Thoracic aorta (tissue), 2 donors: ENCODE data around the gene CDK4. TPM values are rescaled to one million over a fixed set of nuclear protein-coding genes. Genes with fewer than 3 reads are reported as not detected.
A peak's percentile ranks its signal among the peaks of the same experiment; 100 is the strongest.

Source experiments
- ATAC-seq: fragments of 150-250 bp; one replicate; pipeline ENCODE4 v1.8.0; 2017; ENCODE audit warnings: low read depth; ENCODE audit not compliant: insufficient number of reproducible peaks, low FRiP score
- DNase-seq: peaks from one replicate; pipeline ENCODE4 v3.0.0-alpha.2; 2020; ENCODE audit warnings: low spot score
- H3K27ac ChIP-seq, 2 donors: fragments of 200-600 bp; sonication (generic); 1 replicate in 1 of 2; 2 replicates in 1 of 2; pipeline ENCODE4 v1.5.1; 2016; ENCODE audit warnings: mild to moderate bottlenecking in 2 of 2, moderate library complexity in 2 of 2
- H3K27me3 ChIP-seq: fragments of 200-600 bp; sonication (generic); replicated peaks from 2 replicates; pipeline ENCODE4 v1.6.0; 2016; ENCODE audit warnings: mild to moderate bottlenecking; ENCODE audit not compliant: insufficient read depth
- H3K36me3 ChIP-seq: fragments of 200-600 bp; sonication (generic); one replicate; pipeline ENCODE4 v1.5.1; 2016
- H3K4me1 ChIP-seq, 2 donors: fragments of 200-600 bp; sonication (generic); 1 replicate in 1 of 2; 2 replicates in 1 of 2; pipeline versions ENCODE4 v1.5.1 to v1.6.0; 2016; ENCODE audit warnings: low read depth in 2 of 2, mild to moderate bottlenecking in 1 of 2; ENCODE audit not compliant: control insufficient read depth in 1 of 2
- H3K4me3 ChIP-seq: fragments of 200-600 bp; sonication (generic); 2 replicates; pipeline ENCODE4 v1.5.1; 2016; ENCODE audit warnings: mild to moderate bottlenecking
- H3K9me3 ChIP-seq: fragments of 200-600 bp; sonication (generic); 2 replicates; pipeline ENCODE4 v1.5.1; 2016
- CTCF ChIP-seq: fragments of 200-600 bp; sonication (generic); IDR thresholded peaks from one replicate; pipeline ENCODE4 v1.5.1; 2019; ENCODE audit warnings: antibody characterized with exemption
- total RNA-seq, 2 donors: library from RNA; depleted of rRNA; stranded (reverse); fragments of >200 nt; gene quantifications; one replicate each; pipeline versions ENCODE4 v1.1.0 to v1.2.3, GENCODE V29; 2016

Gene CDK4
- total RNA-seq, 2 donors from 2014 or later, result 52.3 to 72.8 TPM

DNA sequence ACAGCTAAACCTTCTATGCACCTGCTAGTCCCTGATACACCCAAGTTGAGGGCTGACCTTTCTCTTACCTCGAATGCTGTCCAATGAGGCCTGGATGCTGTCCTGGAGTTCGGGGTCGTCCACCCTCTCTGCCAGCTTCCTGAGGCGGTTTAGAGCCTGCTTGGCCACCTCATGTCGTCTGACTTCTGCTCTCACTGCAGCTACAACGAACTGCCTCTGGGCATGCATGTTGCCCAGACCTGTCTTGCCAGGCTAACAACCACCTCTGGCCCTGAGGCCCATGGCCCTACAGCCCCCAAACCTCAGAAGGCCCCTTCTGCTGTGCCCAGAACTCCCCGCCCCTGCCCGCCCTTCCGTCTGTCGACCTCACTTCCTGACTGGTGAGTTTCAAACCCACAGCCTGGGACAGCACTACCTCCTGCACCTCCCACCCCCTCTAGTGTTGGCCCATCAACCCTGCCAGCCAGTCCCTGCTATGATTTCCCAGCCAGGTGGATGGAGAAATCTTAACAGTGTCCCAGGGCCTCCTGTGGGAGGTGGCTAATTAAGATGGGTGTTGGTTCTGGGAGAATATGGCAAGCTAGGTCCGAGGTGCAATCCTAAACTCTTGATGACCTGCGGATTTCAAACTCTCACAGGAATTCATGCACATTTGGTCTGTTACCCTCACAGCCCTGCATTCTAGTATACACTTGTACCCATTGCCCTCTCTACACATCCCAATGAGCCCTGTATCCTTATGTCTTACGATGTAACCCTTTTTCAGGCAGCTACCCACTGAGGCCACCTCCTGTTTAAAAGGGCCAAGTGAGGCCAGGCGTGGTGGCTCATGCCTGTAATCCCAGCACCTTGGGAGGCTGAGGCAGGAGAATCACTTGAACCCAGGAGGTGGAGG lies 10.0 kb downstream of the CDK4 start:
- Histone ChIP-seq H3K27ac (no peak overlapping the region), H3K9me3 (no peaks in the 10 kb centered on the region), H3K4me1 (peaks cover 21 to 23% of the 10 kb centered on the region in 2 donors), H3K36me3 (peaks cover 3% of the 10 kb centered on the region), H3K4me3 (peak overlapping the region; percentile 55), H3K27me3 (peaks cover 8% of the 10 kb centered on the region)
- no peak for TF ChIP-seq CTCF
- DNase-seq, result no peak
- ATAC-seq, result no peak

- peaks cover 25 to 30% of the 10 kb centered on the region in 2 donors for H3K4me1 ChIP-seq
- H3K36me3 ChIP-seq, result no peaks in the 10 kb centered on the region
- H3K9me3 ChIP-seq, result no peaks in the 10 kb centered on the region
- no peak for TF ChIP-seq CTCF
- H3K4me3 ChIP-seq, result peak overlapping the region; percentile 55
- DNase-seq (no peak), ATAC-seq (no peak)
- H3K27me3 ChIP-seq, result peaks cover 14% of the 10 kb centered on the region
- no peak overlapping the region for H3K27ac ChIP-seq
Measured at GRCh38 chr12:57741413-57741789, 10.7 kb downstream of the CDK4 start.

GRCh38 chr12:57740656-57741412 lies 11.3 kb downstream of the CDK4 start:
- H3K4me3 ChIP-seq, result no peak overlapping the region
- TF ChIP-seq CTCF, result no peak
- peaks cover 31 to 34% of the 10 kb centered on the region in 2 donors for H3K4me1 ChIP-seq
- DNase-seq (no peak), ATAC-seq (no peak)
- H3K27ac ChIP-seq, result no peak overlapping the region
- peaks cover 19% of the 10 kb centered on the region for H3K27me3 ChIP-seq
- no peaks in the 10 kb centered on the region for H3K36me3 ChIP-seq
- no peaks in the 10 kb centered on the region for H3K9me3 ChIP-seq

DNA sequence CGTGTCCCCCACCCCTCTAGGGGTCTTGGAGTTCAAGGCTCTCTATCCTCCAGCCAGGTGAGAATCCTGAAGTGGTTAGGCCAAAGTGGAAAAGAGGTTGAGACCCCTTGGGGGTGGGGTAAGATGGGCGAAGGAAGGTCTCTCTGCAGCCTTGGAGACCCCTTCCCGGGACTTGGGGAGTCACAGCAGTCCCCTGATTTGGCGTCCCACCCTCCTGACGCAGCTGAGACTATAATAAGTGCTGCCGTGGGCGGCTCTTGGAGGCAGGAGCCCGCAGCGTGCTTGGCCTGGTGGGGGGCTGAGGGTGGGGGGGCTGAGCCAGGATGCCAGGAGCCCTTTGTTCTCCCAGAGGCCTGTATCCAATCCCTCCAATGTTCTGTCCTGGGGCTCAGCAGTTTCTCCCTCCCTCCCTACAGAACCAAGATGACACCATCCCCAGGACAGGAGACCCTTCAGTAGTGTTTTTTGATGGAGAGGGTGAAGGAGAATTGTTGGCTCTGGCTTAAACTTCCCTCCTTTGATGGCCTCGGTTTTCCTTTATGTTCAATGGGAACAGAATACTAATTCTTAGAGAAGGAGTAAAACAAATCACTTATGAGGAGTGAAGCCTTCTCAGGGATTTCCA lies 12.1 kb downstream of the CDK4 start:
- peaks cover 21% of the 10 kb centered on the region for H3K27me3 ChIP-seq
- ATAC-seq (no peak), DNase-seq (no peak)
- no peak overlapping the region for H3K4me3 ChIP-seq
- H3K4me1 ChIP-seq, result peaks cover 28 to 34% of the 10 kb centered on the region in 2 donors
- H3K36me3 ChIP-seq, result no peaks in the 10 kb centered on the region
- H3K9me3 ChIP-seq, result no peaks in the 10 kb centered on the region
- no peak overlapping the region for H3K27ac ChIP-seq
- no peak for TF ChIP-seq CTCF

DNA sequence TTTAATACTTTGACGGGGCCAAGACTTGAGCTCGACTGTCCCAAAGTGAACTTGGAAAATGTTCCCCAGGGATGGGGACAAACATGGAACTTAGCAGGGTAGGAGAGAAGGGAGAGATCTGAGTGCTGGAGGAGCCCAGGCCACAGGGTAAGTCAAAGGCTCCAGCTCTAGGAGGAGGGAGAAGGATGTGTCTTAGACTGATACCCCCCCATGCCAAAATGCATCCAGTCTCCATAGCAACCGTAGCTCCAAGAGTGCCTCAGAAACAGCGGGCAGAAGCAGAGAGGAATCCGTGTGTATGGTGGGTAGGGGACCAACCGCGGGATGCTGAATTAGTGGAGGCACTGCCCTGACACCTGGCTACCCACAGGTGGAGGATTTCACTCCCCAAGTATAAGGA lies 12.7 kb downstream of the CDK4 start:
- DNase-seq (no peak), ATAC-seq (no peak)
- TF ChIP-seq CTCF, result no peak
- Histone ChIP-seq H3K27ac (no peak overlapping the region), H3K4me1 (peaks cover 28 to 34% of the 10 kb centered on the region in 2 donors), H3K9me3 (no peaks in the 10 kb centered on the region), H3K4me3 (no peak overlapping the region), H3K27me3 (peaks cover 21% of the 10 kb centered on the region), H3K36me3 (no peaks in the 10 kb centered on the region)
